Ascending aorta (tissue), 2 donors: Measurements from ENCODE around the gene MIA2. TPM values are rescaled to one million over a fixed set of nuclear protein-coding genes. Genes with fewer than 3 reads are reported as not detected.
"Not testable (repeated sequence)": the region's sequence is repeated elsewhere in the genome, so short reads cannot be mapped to it uniquely, and the experiment has no call there.

ENCODE experiments used
- DNase-seq, 2 donors: peaks; one replicate each; pipeline ENCODE4 v3.0.0-alpha.2; 2019; ENCODE audit warnings: low spot score in 2 of 2
- H3K27ac ChIP-seq, 2 donors: fragments of 200-600 bp; sonication (generic); one replicate each; pipeline ENCODE4 v1.5.1; 2016 to 2017; ENCODE audit warnings: mild to moderate bottlenecking in 1 of 2
- H3K27me3 ChIP-seq: fragments of 200-600 bp; sonication (generic); one replicate; pipeline ENCODE4 v1.5.1; 2017
- H3K36me3 ChIP-seq, 2 donors: fragments of 200-600 bp; sonication (generic); one replicate each; pipeline ENCODE4 v1.5.1; 2016
- H3K4me1 ChIP-seq, 2 donors: fragments of 200-600 bp; sonication (generic); one replicate each; pipeline ENCODE4 v1.5.1; 2016 to 2017; ENCODE audit warnings: mild to moderate bottlenecking in 1 of 2
- H3K4me3 ChIP-seq, 2 donors: fragments of 200-600 bp; sonication (generic); one replicate each; pipeline ENCODE4 v1.5.1; 2016 to 2017; ENCODE audit warnings: mild to moderate bottlenecking in 1 of 2
- H3K9me3 ChIP-seq, 2 donors: fragments of 200-600 bp; sonication (generic); one replicate each; pipeline ENCODE4 v1.5.1; 2016
- CTCF ChIP-seq, 3 experiments: fragments of 200-600 bp in 2 of 3; fragments of 450-650 bp in 1 of 3; sonication (generic) in 2 of 3; IDR thresholded peaks; one replicate each; pipeline ENCODE4 v1.5.1; 2016 to 2019; ENCODE audit warnings: antibody characterized with exemption in 3 of 3, mild to moderate bottlenecking in 1 of 3, moderate library complexity in 1 of 3
- intact Hi-C: fragments of 100-400 bp; cut with DNase I; formaldehyde crosslinking; loops from one replicate; pipeline ENCODE4 v1.15.1; 2023
- total RNA-seq: library from RNA; depleted of rRNA; stranded (reverse); fragments of >200 nt; gene quantifications from one replicate; pipeline ENCODE4 v1.1.0, GENCODE V29; 2016

The MIA2 gene
- total RNA-seq, 1 donor from 2014 or later = 14.4 TPM

DNA sequence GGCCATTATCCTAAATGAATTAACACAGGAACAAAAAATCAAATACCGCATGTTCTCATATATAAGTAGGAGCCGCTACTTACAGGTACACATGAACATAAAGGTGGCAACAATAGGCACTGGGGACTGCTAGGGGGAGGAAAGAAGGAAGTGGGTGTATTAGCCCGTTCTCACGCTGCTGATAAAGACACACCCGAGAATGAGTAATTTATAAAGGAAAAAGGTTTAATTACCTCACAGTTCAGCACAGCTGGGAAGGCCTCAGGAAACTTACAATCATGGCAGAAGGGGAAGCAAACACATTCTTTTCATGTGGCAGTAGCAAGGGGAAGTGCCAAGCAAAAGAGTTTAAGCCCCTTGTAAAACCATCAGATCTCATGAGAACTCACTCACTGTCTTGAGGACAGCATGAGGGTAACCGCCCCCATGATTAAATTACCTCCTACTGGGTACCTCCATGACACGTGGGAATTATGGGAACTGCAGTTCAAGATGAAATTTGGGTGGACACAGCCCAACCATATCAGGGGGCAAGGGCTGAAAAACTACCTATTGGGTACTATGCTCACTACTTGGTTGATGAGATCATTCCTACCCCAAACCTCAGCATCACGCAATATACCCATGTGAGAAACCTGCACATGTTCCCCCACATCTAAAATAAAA lies 16.4 kb upstream of the MIA2 start:
- Histone ChIP-seq H3K4me3 (no peak overlapping the region), H3K9me3 (no peaks in the 10 kb centered on the region), H3K27me3 (no peaks in the 10 kb centered on the region), H3K27ac (no peak overlapping the region), H3K36me3 (no peaks in the 10 kb centered on the region), H3K4me1 (no peaks in the 10 kb centered on the region)
- no peak for TF ChIP-seq CTCF (IDR thresholded peaks at IDR 0.05)
- intact Hi-C loops = no loop called here
- DNase-seq = no peak

DNA sequence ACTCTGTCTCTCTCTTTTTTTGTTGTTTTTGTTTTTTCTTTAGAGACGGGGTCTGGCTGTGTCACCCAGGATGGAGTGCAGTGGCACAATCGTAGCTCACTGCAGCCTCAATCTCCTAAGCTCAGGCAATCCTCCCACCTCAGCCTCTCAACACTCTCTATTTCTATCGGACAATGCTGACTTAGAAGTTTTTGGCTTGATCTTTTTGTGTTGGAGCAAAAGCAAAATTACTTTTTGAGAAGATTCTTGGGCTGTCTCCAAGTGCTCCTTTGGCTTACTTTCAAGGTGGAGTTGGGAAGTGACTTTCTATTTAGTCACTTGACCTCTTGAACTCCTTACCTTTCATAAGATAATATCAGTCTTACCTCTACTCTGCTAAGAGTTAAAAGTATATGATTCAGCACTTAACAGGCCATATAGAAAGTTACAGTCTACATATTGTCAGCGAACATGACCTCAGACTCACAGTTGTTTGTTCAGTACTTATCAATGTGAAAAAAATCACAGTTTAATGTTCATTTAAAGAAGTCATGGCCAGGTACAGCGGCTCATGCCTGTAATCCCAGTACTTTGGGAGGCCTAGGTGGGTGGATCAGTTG lies 15.4 kb upstream of the MIA2 start:
- no peak overlapping the region for H3K4me3 ChIP-seq
- no peaks in the 10 kb centered on the region for H3K36me3 ChIP-seq
- intact Hi-C loops = no loop called here
- no peaks in the 10 kb centered on the region for H3K9me3 ChIP-seq
- no peaks in the 10 kb centered on the region for H3K27me3 ChIP-seq
- H3K4me1 ChIP-seq = no peaks in the 10 kb centered on the region
- no peak overlapping the region for H3K27ac ChIP-seq
- DNase-seq = no peak
- TF ChIP-seq CTCF (IDR thresholded peaks at IDR 0.05) = no peak

DNA sequence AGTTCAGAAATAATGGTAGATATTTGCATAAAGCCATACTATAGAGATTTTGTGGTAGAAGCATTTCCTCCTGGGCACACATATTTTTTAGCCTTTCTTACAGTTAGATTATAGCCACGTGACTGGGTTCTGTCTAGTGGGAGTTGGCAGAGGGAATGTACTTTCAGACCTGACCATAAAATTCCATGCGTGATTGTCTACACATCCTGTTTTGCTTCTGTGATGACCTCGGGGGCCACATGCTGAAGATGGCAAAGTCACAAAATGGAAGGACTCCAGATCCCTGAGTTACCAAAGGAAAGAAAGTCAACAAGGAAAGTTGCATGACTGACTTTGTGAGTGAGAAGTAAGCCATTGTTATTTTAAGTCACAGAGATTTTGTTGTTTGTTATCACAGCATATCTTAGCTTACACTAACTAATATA lies 14.6 kb upstream of the MIA2 start:
- DNase-seq = no peak
- Histone ChIP-seq H3K9me3 (no peaks in the 10 kb centered on the region), H3K36me3 (no peaks in the 10 kb centered on the region), H3K27ac (no peak overlapping the region), H3K4me3 (no peak overlapping the region), H3K27me3 (no peaks in the 10 kb centered on the region), H3K4me1 (no peaks in the 10 kb centered on the region)
- TF ChIP-seq CTCF (IDR thresholded peaks at IDR 0.05) = no peak
- intact Hi-C loops = no loop called here

DNA sequence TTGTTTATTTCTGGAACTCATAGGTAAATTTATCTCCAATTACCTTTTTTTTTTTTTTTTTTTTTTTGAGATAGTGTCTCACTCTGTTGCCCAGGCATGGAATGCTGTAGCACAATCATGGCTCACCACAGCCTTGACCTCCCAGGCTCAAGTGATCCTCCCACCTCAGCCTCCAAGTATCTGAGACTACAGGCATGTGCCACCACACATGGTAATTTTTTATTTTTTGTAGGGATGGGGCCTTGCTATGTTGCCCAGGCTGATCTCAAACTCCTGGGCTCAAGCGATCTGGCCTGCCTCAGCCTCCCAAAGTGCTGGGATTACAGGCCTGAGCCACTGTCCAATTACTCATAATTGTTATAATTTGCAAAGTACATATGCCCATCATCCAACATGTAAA lies 13.2 kb upstream of the MIA2 start:
- H3K4me1 ChIP-seq, intact Hi-C loops, H3K27me3 ChIP-seq, DNase-seq, H3K9me3 ChIP-seq, H3K4me3 ChIP-seq, H3K36me3 ChIP-seq, H3K27ac ChIP-seq: not testable (repeated sequence)

DNA sequence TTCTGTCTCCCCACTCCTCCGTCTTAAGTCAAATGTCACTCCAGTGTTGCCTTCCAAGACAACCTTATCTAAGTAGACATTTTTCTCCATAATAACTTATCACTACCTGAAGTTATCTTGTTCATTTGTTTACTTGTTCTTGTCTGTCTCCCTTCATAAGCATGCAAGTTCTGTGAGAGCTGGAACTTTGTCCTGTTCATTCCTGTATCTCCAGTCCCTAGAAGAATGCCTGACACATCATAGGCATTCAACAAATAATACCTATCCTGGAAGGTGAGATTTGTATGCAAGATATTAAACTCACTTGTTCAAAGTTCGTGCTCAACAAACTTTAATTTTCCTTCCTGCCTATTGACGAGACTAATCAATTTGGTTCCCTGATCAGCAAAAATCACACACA lies 5.7 kb upstream of the MIA2 start:
- intact Hi-C loops = no loop called here
- no peak for TF ChIP-seq CTCF (IDR thresholded peaks at IDR 0.05)

DNA sequence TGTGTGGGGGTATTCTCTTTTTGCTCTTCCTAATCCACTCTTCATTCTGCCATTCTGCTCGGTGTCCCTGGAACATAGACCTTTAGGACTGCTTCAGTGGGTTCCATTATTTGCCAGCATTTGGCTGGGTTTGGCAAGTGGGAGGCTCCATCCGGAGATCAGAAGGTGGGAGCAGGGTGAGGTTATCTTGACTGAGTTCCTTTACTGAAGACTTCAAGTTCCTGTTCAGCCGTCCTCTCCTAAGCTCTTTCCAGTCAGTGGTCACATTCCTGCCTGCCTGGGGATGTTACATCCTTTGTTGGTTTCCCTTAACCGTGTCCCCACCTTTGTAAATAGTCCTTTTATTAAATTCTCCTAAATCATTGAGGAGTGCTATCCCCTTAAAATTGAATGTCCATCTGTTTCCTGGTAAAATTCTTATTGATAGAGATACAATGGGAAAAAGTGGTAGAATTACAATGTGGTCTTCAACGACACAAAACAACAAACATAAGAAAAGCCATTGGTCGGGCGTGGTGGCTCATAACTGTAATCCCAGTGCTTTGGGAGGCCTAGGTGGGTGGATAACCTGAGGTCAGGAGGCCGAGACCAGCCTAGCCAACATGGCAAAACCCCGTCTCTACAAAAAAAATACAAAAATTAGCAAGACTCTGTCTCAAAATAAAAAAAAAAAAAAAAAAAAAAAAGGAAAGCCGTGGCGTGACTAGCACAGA lies 5.0 kb upstream of the MIA2 start:
- no peak for DNase-seq
- no peaks in the 10 kb centered on the region for H3K27me3 ChIP-seq
- H3K27ac ChIP-seq = no peak overlapping the region
- H3K36me3 ChIP-seq = no peaks in the 10 kb centered on the region
- no peak overlapping the region for H3K4me3 ChIP-seq
- no peaks in the 10 kb centered on the region for H3K4me1 ChIP-seq
- H3K9me3 ChIP-seq = no peaks in the 10 kb centered on the region
- no peak for TF ChIP-seq CTCF (IDR thresholded peaks at IDR 0.05)
- intact Hi-C loops = no loop called here

More for the DNA sequence above, 5.7 kb upstream of the MIA2 start:
- DNase-seq = no peak
- Histone ChIP-seq H3K27me3 (no peaks in the 10 kb centered on the region), H3K36me3 (no peaks in the 10 kb centered on the region), H3K27ac (no peak overlapping the region), H3K4me1 (no peaks in the 10 kb centered on the region), H3K9me3 (no peaks in the 10 kb centered on the region), H3K4me3 (no peak overlapping the region)
